Right hindlimb (tissue), 1 donor: ENCODE measurements around the gene INPP5D.
"Not testable (repeated sequence)": the region's sequence is repeated elsewhere in the genome, so short reads cannot be mapped to it uniquely, and the experiment has no call there.

Experiments used
- DNase-seq: peaks from one replicate; pipeline ENCODE4 v3.0.0-alpha.2; 2018

The INPP5D gene

GRCh38 chr2:233053928-233054784 is 6.0 kb upstream of the INPP5D start:
- no peak for DNase-seq

DNA sequence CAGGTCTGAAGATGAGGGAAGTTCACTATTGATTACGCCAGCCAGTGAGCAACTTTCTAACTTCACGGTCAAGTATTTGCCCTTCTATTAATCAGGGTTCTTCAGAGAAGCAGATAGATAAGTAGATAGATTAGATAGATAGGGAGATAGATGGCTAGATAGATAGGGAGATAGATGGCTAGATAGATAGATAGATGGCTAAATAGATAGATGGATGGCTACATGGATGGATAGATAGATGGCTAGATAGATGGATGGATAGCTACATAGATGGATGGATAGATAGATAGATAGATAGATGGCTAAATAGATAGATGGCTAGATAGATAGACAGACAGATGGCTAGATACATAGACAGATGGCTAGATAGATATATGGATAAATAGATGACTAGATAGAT is 4.8 kb upstream of the INPP5D start:
- DNase-seq, result no peak

GRCh38 chr2:233056961-233057605 is 3.1 kb upstream of the INPP5D start:
- DNase-seq, result no peak

- no peak for DNase-seq
Measured at GRCh38 chr2:233058717-233059546, 1.2 kb upstream of the INPP5D start.

DNA sequence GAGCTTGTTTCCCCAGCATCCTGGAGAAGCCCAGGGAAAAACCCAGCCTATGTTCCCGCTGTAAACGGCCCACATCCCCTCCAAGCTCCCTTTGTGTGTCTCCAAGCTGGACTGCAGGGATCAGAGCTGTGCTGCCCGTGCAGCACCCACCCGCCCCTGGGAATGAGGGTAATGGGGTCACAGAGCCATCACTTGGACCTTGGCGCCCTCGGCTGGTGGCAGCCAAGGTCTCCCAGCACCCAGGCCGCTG is 670 bp upstream of the INPP5D start:
- DNase-seq, result no peak

DNA sequence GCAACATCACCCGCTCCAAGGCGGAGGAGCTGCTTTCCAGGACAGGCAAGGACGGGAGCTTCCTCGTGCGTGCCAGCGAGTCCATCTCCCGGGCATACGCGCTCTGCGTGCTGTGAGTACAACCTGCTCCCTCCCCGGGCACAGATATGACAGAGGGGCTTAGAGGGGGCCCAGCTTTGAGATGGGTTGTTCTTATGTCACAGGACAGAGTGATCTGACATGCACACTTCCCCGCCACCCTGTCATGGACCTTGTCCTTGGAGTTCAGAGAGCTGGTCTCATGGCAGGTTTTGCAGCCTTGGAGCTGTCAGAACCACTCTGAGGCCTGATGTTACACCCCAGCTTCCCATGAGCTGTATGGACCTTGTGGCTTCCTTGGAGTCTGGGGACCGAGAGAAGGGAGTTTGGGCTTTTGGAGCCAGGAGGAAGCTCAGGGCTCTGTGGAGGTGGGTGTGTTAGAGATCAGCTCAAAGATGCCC is 398 bp downstream of the INPP5D start:
- DNase-seq, result no peak

DNA sequence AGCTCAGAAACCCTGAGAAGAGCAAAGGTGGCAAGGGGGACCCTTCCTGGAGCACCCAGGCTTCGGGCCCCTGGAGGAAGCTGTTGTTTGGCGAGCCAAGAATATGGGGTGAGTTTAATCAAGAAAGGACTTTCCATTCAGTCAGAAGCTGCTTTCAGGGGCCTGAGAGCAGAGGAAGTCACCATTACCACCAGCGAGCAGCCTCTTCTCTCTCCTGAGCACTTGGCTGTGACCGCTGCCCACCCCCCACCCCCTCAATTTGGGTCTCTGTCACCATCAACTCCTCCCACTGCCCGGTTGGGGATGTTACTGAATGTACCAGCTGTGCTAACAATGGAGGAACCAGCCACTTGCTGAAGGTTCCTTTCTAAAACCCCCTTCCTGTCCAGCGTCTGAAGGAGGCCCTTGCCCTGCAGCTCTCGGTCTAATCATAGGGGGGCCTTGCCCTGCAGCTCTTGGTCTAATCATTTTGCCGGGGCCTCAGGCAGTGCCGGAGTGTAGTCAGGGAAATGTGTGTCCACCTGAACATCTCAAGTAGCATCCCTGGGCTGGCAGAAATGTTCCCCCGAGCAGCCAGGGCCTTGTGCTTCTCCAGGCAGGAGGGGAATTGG is 943 bp downstream of the INPP5D start:
- DNase-seq, result no peak

GRCh38 chr2:233061591-233062450 is 1.7 kb downstream of the INPP5D start:
- no peak for DNase-seq

- DNase-seq, result no peak
Measured at GRCh38 chr2:233062451-233062850, 2.3 kb downstream of the INPP5D start.

GRCh38 chr2:233062946-233063268 is 2.8 kb downstream of the INPP5D start:
- no peak for DNase-seq

DNA sequence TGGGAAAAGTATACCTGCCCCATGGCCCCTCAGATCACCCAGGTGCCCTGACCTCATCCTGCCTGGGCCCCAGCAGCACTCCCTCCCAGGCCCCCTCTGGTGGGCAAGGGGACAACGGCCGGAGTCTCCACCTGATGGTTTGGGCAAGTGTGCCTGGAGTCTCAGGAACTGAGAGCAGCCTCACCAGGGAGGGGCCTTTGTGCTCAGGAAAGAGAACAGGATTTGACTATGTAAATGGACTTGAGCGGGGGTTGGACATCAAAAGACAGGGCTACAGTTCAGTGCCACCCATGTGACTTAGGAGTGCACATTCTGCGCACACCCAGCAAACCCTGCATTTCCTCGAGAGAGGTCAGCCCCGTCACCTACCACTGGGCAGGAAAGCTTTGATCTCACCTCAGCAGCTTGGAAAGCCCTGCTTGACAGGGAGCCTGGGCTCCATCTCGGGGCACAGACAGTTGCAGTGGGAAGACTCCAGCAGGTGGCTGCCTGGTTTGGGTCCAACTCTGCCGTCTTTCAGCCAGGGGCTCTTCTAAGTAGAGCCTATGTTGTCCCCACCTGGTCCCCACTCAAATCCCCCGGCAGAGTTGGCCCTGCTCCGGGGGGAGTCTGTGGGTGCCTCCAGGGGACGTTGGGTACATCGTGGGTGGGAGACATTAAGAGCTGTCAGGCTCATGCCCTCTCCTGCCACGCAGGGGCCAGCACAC is 3.3 kb downstream of the INPP5D start:
- DNase-seq, result no peak

- peak; percentile 64 for DNase-seq
Measured at GRCh38 chr2:233063976-233064411, 3.9 kb downstream of the INPP5D start.

DNA sequence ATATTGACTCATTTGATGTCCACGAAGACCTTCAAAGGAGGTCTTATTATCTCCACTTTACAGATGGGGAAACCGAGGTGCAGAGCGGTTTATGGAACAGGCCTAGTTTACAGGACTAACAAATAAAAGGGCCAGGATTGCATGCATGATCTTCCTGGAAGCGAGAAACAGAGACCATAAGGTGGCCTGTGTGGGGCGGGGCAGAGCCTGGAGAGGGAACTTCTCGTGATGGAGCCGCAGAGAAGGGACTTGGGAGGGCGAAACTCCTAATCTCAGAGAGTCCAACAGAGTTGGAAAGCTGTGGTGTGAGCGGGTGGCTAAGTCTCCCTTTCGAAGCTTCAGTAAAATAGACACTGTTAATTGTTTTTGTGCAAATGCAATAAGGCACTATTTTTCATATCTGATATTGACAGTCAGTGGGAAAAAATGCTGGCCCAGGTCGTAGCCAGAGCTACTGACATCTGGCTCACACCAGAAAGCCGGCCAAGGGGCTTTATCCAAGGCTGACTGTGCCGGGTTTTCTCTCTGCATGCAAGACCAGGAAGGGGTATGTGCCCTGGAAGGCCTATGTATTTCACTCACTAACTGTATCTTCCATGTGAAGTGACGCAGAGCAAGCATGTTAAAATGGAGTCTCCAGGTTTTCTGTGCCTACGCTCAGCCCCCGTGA is 4.5 kb downstream of the INPP5D start:
- DNase-seq, result no peak

DNA sequence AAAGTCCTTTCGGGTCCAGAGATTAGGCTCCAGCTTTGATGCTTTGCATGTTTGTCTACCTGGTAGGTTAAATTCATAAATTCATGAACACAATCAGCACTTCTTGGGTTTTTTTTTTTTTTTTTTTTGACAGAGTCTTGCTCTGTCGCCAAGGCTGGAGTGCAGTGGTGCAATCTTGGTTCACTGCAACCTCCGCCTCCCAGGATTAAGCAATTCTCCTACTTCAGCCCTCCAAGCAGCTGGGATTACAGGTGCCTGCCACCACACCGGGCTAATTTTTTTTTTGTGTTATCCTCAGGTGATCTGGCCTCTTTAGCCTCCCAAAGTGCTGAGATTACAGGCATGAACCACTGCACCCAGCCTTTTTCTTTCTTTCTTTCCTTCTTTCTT is 5.1 kb downstream of the INPP5D start:
- not testable (repeated sequence) for DNase-seq

DNA sequence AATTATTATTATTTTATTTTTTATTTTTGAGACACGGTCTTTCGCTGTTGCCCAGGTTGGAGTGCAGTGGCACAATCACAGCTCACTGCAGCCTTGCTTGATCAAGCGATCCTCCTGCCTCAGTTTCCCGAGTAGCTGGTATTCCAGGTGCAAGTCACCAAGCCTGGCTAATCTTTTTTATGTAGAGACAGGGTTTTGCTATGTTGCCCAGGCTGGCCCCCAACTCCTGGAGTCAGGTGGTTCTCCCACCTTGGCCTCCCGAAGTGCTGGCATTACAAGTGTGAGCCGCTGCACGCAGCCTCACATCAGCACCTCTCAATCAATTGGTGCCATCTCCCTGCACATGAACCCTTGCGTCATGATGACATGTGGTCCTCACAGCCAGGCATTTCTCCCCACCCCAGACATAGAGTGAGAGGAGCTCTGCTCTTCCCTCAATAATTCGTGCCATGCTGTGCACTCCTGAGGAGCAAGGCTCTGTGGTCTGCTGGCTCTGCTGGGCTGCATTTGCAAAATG is 5.9 kb downstream of the INPP5D start:
- no peak for DNase-seq

- DNase-seq, result no peak
Measured at GRCh38 chr2:233068762-233069418, 8.7 kb downstream of the INPP5D start.

GRCh38 chr2:233072838-233073237 is 12.7 kb downstream of the INPP5D start:
- DNase-seq, result no peak

DNA sequence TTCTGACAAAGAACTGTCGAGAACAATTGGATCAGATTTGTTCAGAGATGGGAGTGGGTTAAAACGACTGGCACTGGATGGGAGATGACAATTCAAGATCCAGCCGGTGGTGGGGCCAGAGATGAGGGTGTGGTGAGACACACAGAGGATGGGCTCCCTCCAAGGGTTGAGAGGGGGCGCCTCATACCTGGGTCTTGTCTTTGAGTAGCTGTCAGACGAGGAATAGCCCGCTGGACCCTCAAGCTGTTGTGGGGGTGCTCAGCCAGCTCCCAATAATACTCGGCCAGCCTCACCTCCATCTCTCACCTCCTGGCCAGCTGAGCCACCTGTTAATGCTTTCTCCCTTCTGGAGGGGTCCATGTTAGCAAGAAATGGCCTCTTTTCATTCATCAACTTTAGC is 14.0 kb downstream of the INPP5D start:
- no peak for DNase-seq

- no peak for DNase-seq
Measured at GRCh38 chr2:233075141-233075965, 15.2 kb downstream of the INPP5D start.
